Kidney glomerular epithelial cell (primary cell): ENCODE results near the gene SCN7A.
"Not testable (repeated sequence)": the region's sequence is repeated elsewhere in the genome, so short reads cannot be mapped to it uniquely, and the experiment has no call there.

Experiments
- DNase-seq: peaks from one replicate; lab custom pipeline; 2025; lab: John Stamatoyannopoulos, UW

The SCN7A gene

GRCh38 chr2:166494140-166494624 is at the start of gene SCN7A:
Gene SCN7A (minus strand): TSS chr2:166494249. CDS start chr2:166477696, 16,553 bp downstream.
- no peak for DNase-seq

GRCh38 chr2:166539340-166540162 is 45.5 kb upstream of the SCN7A start:
- DNase-seq: peak; percentile 66

- DNase-seq: no peak
Measured at GRCh38 chr2:166536111-166536510, 42.1 kb upstream of the SCN7A start.

- no peak for DNase-seq
Measured at GRCh38 chr2:166521155-166521554, 27.1 kb upstream of the SCN7A start.

GRCh38 chr2:166520604-166521003 is 26.6 kb upstream of the SCN7A start:
- no peak for DNase-seq

- DNase-seq: no peak
Measured at GRCh38 chr2:166519391-166519962, 25.4 kb upstream of the SCN7A start.

- no peak for DNase-seq
Measured at GRCh38 chr2:166518634-166519390, 24.8 kb upstream of the SCN7A start.

- no peak for DNase-seq
Measured at GRCh38 chr2:166517533-166518061, 23.5 kb upstream of the SCN7A start.

- DNase-seq: peak; percentile 39
Measured at GRCh38 chr2:166516712-166517303, 22.8 kb upstream of the SCN7A start.

GRCh38 chr2:166513952-166514351 is 19.9 kb upstream of the SCN7A start:
- DNase-seq: no peak

- DNase-seq: no peak
Measured at GRCh38 chr2:166499281-166499680, 5.2 kb upstream of the SCN7A start.

- DNase-seq: no peak
Measured at GRCh38 chr2:166491461-166491860, 2.6 kb downstream of the SCN7A start.

- DNase-seq: no peak
Measured at GRCh38 chr2:166487171-166487570, 6.9 kb downstream of the SCN7A start.

- DNase-seq: no peak
Measured at GRCh38 chr2:166485558-166486178, 8.4 kb downstream of the SCN7A start.

GRCh38 chr2:166472332-166472731 is 21.7 kb downstream of the SCN7A start:
- no peak for DNase-seq

- no peak for DNase-seq
Measured at GRCh38 chr2:166468124-166469024, 25.7 kb downstream of the SCN7A start.

GRCh38 chr2:166464187-166464586 is 29.9 kb downstream of the SCN7A start:
- no peak for DNase-seq

- no peak for DNase-seq
Measured at GRCh38 chr2:166463640-166464039, 30.4 kb downstream of the SCN7A start.

- no peak for DNase-seq
Measured at GRCh38 chr2:166458674-166459073, 35.4 kb downstream of the SCN7A start.

- not testable (repeated sequence) for DNase-seq
Measured at GRCh38 chr2:166455823-166456222, 38.2 kb downstream of the SCN7A start.
